NCI-H82 (cell line): ENCODE data around the gene IGLL1.
A peak's percentile ranks its signal among the peaks of the same experiment; 100 is the strongest.
"Not testable (repeated sequence)": the region's sequence is repeated elsewhere in the genome, so short reads cannot be mapped to it uniquely, and the experiment has no call there.

Experiments used
- DNase-seq: peaks from one replicate; lab custom pipeline; 2025; lab: John Stamatoyannopoulos, UW

IGLL1 gene

GRCh38 chr22:23562186-23562585 lies 17.9 kb downstream of the IGLL1 start:
- DNase-seq, result no peak

GRCh38 chr22:23561025-23561510 lies 19.0 kb downstream of the IGLL1 start:
- not testable (repeated sequence) for DNase-seq

- DNase-seq, result not testable (repeated sequence)
These were observed 19.9 kb downstream of the IGLL1 start for GRCh38 chr22:23560215-23560614.

GRCh38 chr22:23557467-23557866 lies 22.6 kb downstream of the IGLL1 start:
- no peak for DNase-seq

GRCh38 chr22:23557036-23557435 lies 23.1 kb downstream of the IGLL1 start:
- no peak for DNase-seq

- no peak for DNase-seq
These were observed 24.0 kb downstream of the IGLL1 start for GRCh38 chr22:23556026-23556620.

- DNase-seq, result no peak
These were observed 25.0 kb downstream of the IGLL1 start for GRCh38 chr22:23555118-23555517.

GRCh38 chr22:23553924-23554870 lies 25.9 kb downstream of the IGLL1 start:
- no peak for DNase-seq

- DNase-seq, result no peak
These were observed 26.7 kb downstream of the IGLL1 start for GRCh38 chr22:23553438-23553837.

- no peak for DNase-seq
These were observed 27.5 kb downstream of the IGLL1 start for GRCh38 chr22:23552573-23552972.

GRCh38 chr22:23551385-23551784 lies 28.7 kb downstream of the IGLL1 start:
- DNase-seq, result no peak

GRCh38 chr22:23550049-23550650 lies 29.9 kb downstream of the IGLL1 start:
- no peak for DNase-seq

GRCh38 chr22:23549198-23549595 lies 30.9 kb downstream of the IGLL1 start:
- DNase-seq, result no peak

GRCh38 chr22:23548501-23549197 lies 31.4 kb downstream of the IGLL1 start:
- DNase-seq, result no peak

- DNase-seq, result no peak
These were observed 32.1 kb downstream of the IGLL1 start for GRCh38 chr22:23547818-23548500.

- not testable (repeated sequence) for DNase-seq
These were observed 32.7 kb downstream of the IGLL1 start for GRCh38 chr22:23547382-23547781.

GRCh38 chr22:23544852-23545251 lies 35.2 kb downstream of the IGLL1 start:
- DNase-seq, result no peak

- DNase-seq, result not testable (repeated sequence)
These were observed 36.5 kb downstream of the IGLL1 start for GRCh38 chr22:23543506-23544000.

- peak; percentile 29 for DNase-seq
These were observed 37.2 kb downstream of the IGLL1 start for GRCh38 chr22:23542933-23543332.

GRCh38 chr22:23542391-23542790 lies 37.7 kb downstream of the IGLL1 start:
- peak; percentile 47 for DNase-seq

GRCh38 chr22:23541849-23542281 lies 38.2 kb downstream of the IGLL1 start:
- DNase-seq, result peak; percentile 57
